ENCODE measurements around the gene FBL. TPM values are rescaled to one million over a fixed set of nuclear protein-coding genes. Genes with fewer than 3 reads are reported as not detected.
"Not testable (repeated sequence)": the region's sequence is repeated elsewhere in the genome, so short reads cannot be mapped to it uniquely, and the experiment has no call there.

The FBL gene
- polyA plus RNA-seq, 6 donors from 2014 or later: 169 to 203 (median 179) TPM

DNA sequence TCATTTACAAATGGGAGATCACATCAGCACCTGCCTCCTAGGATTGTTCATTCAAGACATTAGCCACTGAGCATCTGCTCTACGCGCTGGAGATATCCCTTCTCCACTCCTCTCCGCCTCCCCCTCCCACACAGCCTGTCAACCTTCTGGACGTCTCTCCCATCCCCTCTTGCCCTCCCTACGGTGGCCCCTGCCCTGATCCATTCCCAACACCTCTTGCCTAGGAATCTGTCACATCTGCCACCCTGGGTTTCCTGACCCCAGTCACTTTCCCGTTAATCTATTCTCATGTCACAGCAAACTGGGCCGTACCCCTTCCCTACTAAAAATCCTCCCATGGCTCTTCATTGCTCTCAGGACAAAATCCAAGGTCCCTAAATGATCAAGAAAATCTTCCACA lies 22.5 kb downstream of the FBL start:
- peaks cover 4 to 5% of the 10 kb centered on the region in 2 donors for H3K36me3 Mint-ChIP-seq
- H3K9me3 Mint-ChIP-seq: no peaks in the 10 kb centered on the region
- H3K4me1 Mint-ChIP-seq: peaks cover 14 to 30% (median 17%) of the 10 kb centered on the region in 3 donors
- DNase-seq (no peak), ATAC-seq (ENCODE audit: low read depth in 2 of 2) (no peak)
- no peaks in the 10 kb centered on the region for H3K27me3 Mint-ChIP-seq
- no peak overlapping the region for H3K27ac Mint-ChIP-seq
- H3K4me3 Mint-ChIP-seq: no peak overlapping the region

- Mint-ChIP-seq H3K27ac (no peak overlapping the region), H3K9me3 (no peaks in the 10 kb centered on the region)
- no peak for DNase-seq
Measured at GRCh38 chr19:39820696-39821095, 25.5 kb downstream of the FBL start.

DNA sequence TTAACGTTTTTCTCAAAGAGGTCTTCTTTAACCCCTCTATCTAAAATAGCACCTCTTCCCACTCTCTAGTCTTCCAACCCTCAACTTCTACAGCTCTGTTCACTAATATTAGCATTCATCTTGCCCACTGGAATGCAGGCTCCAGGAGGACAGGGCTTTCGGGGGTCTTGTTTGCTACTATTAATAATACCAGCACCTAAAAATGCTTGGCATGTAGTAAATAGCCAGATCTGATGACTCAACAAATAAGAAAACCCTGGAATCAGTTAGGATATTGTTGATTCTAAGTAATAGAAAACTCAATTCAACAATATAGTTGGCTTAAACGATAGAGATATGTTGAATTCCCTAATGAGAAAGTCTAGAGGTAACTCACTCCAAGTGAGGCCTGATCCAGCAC lies 26.4 kb downstream of the FBL start:
- ATAC-seq (ENCODE audit: low read depth in 2 of 2) (no peak), DNase-seq (no peak)
- H3K9me3 Mint-ChIP-seq: no peaks in the 10 kb centered on the region
- no peak overlapping the region for H3K27ac Mint-ChIP-seq
- peak overlapping the region in 1 of 8 donors; percentile 58 for H3K4me3 Mint-ChIP-seq
- peaks cover 21 to 23% (median 23%) of the 10 kb centered on the region in 3 donors for H3K4me1 Mint-ChIP-seq
- no peaks in the 10 kb centered on the region for H3K27me3 Mint-ChIP-seq
- peaks cover 0 to 16% of the 10 kb centered on the region in 2 donors for H3K36me3 Mint-ChIP-seq

More at GRCh38 chr19:39820696-39821095, 25.5 kb downstream of the FBL start:
- Mint-ChIP-seq H3K36me3 (peaks cover 0 to 14% of the 10 kb centered on the region in 2 donors), H3K4me1 (peaks cover 21 to 23% (median 23%) of the 10 kb centered on the region in 3 donors), H3K27me3 (no peaks in the 10 kb centered on the region), H3K4me3 (peak overlapping the region in 1 of 8 donors; percentile 48)
- no peak for ATAC-seq (ENCODE audit: low read depth in 2 of 2)

- peaks cover 21 to 23% (median 23%) of the 10 kb centered on the region in 3 donors for H3K4me1 Mint-ChIP-seq
- ATAC-seq (ENCODE audit: low read depth in 2 of 2) (peak; percentile 77 to 78), DNase-seq (no peak)
- peaks cover 0 to 16% of the 10 kb centered on the region in 2 donors for H3K36me3 Mint-ChIP-seq
- no peak overlapping the region for H3K4me3 Mint-ChIP-seq
- H3K27ac Mint-ChIP-seq: peak overlapping the region in 1 of 6 donors; percentile 77
- H3K27me3 Mint-ChIP-seq: no peaks in the 10 kb centered on the region
- H3K9me3 Mint-ChIP-seq: no peaks in the 10 kb centered on the region
Measured at GRCh38 chr19:39818626-39819097, 27.5 kb downstream of the FBL start.

DNA sequence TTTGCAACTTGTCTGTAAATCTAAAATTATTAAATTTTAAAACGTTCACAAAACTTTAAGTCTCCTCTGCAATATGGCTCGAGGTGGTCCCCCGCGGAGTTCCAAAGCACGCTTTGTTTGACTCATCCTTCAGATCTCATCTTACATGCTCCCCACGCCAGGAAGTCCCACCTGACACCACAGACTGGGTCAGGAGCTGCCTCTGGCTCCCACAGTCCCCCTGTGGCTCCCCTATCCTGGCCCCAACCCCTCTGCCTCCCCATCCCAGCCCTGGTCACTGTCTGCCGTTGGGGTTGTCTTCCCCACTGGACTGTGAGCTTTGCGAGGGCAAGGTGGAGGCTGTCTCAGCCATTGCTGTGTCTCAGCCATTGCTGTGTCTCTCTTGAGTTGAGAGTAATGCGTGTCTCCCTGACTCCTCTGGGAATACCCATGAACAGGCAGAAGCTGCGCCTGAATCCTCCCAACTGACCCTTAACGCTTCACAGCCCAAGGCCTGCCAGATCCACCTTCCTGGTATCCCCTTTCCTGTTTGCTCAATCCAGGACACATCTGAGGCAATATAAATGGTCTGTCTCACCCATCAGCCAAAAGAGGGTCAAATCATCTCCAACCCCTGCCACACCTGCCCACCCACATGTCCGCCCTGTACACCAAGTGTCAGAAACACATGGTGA lies 28.2 kb downstream of the FBL start:
- peaks cover 0 to 16% of the 10 kb centered on the region in 2 donors for H3K36me3 Mint-ChIP-seq
- H3K4me3 Mint-ChIP-seq: peak overlapping the region in 1 of 8 donors; percentile 53
- H3K9me3 Mint-ChIP-seq: no peaks in the 10 kb centered on the region
- no peaks in the 10 kb centered on the region for H3K27me3 Mint-ChIP-seq
- DNase-seq (no peak), ATAC-seq (ENCODE audit: low read depth in 2 of 2) (no peak)
- H3K4me1 Mint-ChIP-seq: peaks cover 21 to 23% (median 23%) of the 10 kb centered on the region in 3 donors
- H3K27ac Mint-ChIP-seq: peak overlapping the region in 1 of 6 donors; percentile 19

DNA sequence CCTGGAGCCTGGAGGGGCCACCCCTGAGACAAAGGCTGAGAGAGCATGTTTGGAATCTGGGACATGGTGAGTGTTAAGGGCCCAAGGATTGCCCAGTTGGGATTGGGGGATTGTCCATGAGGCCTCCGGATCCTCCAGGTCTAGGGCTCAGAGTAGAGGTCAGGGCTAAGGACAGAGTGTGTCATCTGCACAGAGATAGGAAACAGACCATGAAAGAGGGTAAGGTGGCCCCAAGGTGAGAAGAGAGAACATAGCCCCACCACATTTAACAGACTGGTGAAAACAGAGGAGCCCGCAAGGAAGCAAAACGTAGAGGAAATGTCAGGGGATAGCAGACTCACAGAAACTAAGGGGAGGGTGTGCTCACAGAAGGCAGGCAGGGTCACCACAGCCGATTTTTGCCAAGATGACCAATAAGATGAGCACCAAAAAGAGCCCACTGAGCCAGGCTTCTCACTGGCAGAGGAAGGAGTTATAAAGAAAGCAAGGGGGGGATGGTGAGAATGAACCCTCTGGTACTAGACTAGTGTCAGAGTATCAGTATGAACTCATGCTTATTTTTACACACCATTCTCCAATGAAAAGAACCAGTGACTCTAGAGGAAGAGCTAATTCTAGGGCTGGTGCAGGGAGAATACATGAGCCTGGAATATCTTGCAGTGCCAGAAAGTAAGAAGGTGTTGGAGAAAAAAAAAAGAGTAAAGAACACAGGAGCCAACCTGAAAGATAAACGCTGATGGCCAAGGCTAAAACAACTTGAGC lies 29.7 kb downstream of the FBL start:
- no peak for ATAC-seq (ENCODE audit: low read depth in 2 of 2)
- H3K4me1 Mint-ChIP-seq: peaks cover 21 to 25% (median 23%) of the 10 kb centered on the region in 3 donors
- no peaks in the 10 kb centered on the region for H3K27me3 Mint-ChIP-seq
- no peak for DNase-seq
- H3K27ac Mint-ChIP-seq: peak overlapping the region in 2 of 6 donors; percentile 70 to 86
- no peaks in the 10 kb centered on the region for H3K9me3 Mint-ChIP-seq
- H3K4me3 Mint-ChIP-seq: no peak overlapping the region
- H3K36me3 Mint-ChIP-seq: peaks cover 0 to 16% of the 10 kb centered on the region in 2 donors

GRCh38 chr19:39814595-39814994 lies 31.6 kb downstream of the FBL start:
- no peak for ATAC-seq (ENCODE audit: low read depth in 2 of 2)
- no peak for DNase-seq
- Mint-ChIP-seq H3K9me3 (no peaks in the 10 kb centered on the region), H3K27me3 (no peaks in the 10 kb centered on the region), H3K36me3 (peaks cover 0 to 16% of the 10 kb centered on the region in 2 donors), H3K4me1 (peaks cover 18 to 22% (median 19%) of the 10 kb centered on the region in 3 donors), H3K4me3 (no peak overlapping the region), H3K27ac (no peak overlapping the region)

DNA sequence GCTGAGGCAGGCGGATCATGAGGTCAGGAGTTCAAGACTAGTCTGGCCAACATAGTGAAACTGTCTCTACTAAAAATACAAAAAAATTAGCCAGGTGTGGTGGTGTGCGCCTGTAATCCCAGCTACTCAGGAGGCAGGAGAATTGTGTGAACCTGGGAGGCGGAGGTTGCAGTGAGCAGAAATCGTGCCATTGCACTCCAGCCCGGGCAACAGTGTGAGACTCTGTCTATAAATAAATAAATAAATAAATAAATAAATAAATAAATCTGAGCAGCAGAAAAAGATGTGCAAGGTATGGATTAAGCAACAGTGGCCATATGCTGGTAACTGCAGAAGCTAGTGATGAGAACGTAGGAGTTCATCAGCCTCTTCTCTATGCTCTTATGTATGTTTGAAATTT lies 32.1 kb downstream of the FBL start:
- not testable (repeated sequence) for H3K27me3 Mint-ChIP-seq; ATAC-seq (ENCODE audit: low read depth in 2 of 2); H3K27ac Mint-ChIP-seq; H3K9me3 Mint-ChIP-seq; H3K4me3 Mint-ChIP-seq; DNase-seq
- peaks cover 0 to 16% of the 10 kb centered on the region in 2 donors for H3K36me3 Mint-ChIP-seq
- H3K4me1 Mint-ChIP-seq: peaks cover 13 to 17% (median 15%) of the 10 kb centered on the region in 3 donors

DNA sequence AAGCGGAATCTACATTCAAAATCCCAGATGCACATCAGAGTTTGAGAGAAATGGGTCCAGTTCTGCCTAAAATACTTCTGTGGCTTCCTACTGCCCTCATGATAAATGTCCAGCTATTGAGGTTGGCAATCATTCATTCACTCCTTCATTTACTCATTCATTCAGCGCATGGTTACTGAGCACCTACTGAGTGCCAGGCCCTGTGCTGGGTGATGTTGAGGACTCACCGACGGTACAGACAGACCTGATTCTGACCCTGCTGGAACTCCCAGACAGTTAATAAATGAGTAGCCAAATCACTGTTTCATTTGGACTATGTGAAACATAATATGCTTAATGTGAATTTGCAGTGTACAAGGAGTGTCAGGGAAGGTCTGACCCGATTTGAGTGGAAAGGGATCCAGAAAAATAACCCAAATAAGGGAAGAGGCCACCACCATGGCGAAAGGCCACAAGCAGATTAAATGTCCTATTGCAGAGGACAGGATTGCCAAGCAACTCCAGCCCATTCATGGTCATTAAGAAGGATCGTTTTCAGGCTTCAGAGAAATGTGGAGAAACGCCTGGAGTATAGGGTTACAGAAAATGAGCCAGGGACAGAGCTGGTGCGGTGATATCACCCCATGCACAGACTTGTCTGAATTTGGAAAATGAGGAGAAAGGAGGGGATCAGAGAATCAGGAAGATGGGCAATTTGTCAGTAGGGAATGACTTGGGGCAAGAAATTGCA lies 32.8 kb downstream of the FBL start:
- DNase-seq (no peak), ATAC-seq (ENCODE audit: low read depth in 2 of 2) (no peak)
- Mint-ChIP-seq H3K27ac (no peak overlapping the region), H3K9me3 (no peaks in the 10 kb centered on the region), H3K4me3 (no peak overlapping the region), H3K27me3 (no peaks in the 10 kb centered on the region), H3K4me1 (peaks cover 6 to 10% (median 10%) of the 10 kb centered on the region in 3 donors), H3K36me3 (peaks cover 0 to 16% of the 10 kb centered on the region in 2 donors)

DNA sequence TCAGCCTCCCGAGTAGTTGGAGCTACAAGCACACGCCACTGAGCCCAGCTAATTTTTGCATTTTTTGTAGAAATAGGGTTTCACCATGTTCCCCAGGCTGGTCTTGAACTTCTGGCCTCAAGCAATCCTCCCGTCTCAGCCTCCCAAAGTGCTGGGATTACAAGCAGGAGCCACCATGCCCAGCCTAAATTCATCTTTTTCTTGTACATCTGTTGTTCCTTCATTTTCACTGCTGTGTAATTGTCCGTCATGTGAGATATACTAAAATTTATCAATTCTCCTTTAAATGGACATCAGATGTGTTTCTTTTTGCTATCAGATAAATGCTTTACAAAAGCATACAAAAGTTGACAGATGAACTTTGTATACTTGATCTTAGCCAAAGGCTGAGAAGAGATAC lies 35.1 kb downstream of the FBL start:
- ATAC-seq (ENCODE audit: low read depth in 2 of 2) (no peak), DNase-seq (no peak)
- Mint-ChIP-seq H3K27me3 (peaks cover 0 to 2% (median 2%) of the 10 kb centered on the region in 3 donors), H3K36me3 (peaks cover 0 to 5% of the 10 kb centered on the region in 2 donors), H3K9me3 (no peaks in the 10 kb centered on the region), H3K4me3 (no peak overlapping the region), H3K27ac (peak overlapping the region in 1 of 6 donors; percentile 44), H3K4me1 (peaks cover 2 to 4% (median 4%) of the 10 kb centered on the region in 3 donors)

GRCh38 chr19:39810424-39810823 lies 35.8 kb downstream of the FBL start:
- Mint-ChIP-seq H3K36me3 (no peaks in the 10 kb centered on the region), H3K27me3 (peaks cover under 1 to 9% (median 8%) of the 10 kb centered on the region in 3 donors), H3K4me3 (no peak overlapping the region), H3K9me3 (no peaks in the 10 kb centered on the region), H3K27ac (no peak overlapping the region), H3K4me1 (peaks cover 0 to 2% (median 0%) of the 10 kb centered on the region in 3 donors)
- ATAC-seq (ENCODE audit: low read depth in 2 of 2): no peak
- DNase-seq: no peak

DNA sequence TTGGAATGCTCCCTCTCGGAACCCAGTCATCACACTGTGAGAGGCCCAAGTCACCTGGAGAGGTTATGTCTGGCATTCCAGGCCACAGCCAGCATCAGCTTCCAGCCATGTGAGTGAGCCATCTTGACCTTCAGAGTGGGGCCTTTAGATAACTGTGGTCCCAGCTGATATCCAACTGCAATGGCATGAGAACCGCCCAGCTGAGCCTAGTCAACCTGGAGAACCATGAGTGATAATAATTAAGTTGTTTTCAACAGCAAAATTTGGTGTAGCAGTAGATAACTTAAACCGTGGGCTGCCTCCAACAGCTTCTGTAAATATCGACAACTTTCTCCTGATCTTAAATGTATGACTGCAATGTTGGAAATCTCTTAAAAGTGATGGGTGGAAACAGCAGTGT lies 36.8 kb downstream of the FBL start:
- DNase-seq: no peak
- Mint-ChIP-seq H3K9me3 (no peaks in the 10 kb centered on the region), H3K4me1 (peaks cover 0 to 2% (median 0%) of the 10 kb centered on the region in 3 donors), H3K27me3 (peaks cover 4 to 15% (median 13%) of the 10 kb centered on the region in 3 donors), H3K27ac (no peak overlapping the region), H3K4me3 (no peak overlapping the region), H3K36me3 (no peaks in the 10 kb centered on the region)
- no peak for ATAC-seq (ENCODE audit: low read depth in 2 of 2)

- ATAC-seq (ENCODE audit: low read depth in 2 of 2); H3K9me3 Mint-ChIP-seq; H3K4me1 Mint-ChIP-seq; DNase-seq; H3K36me3 Mint-ChIP-seq; H3K4me3 Mint-ChIP-seq: not testable (repeated sequence)
- H3K27me3 Mint-ChIP-seq: peaks cover 9 to 21% (median 20%) of the 10 kb centered on the region in 3 donors
- H3K27ac Mint-ChIP-seq: peak overlapping the region in 1 of 6 donors; percentile 15
Measured at GRCh38 chr19:39808688-39809087, 37.5 kb downstream of the FBL start.
